NCI-H524 (cell line): Measurements from ENCODE around the gene DCTN1.
"Not testable (repeated sequence)": the region's sequence is repeated elsewhere in the genome, so short reads cannot be mapped to it uniquely, and the experiment has no call there.

Experiments
- DNase-seq, 2 experiments: peaks; one replicate each; lab custom pipeline; 2025; lab: John Stamatoyannopoulos, UW

DCTN1 gene

DNA sequence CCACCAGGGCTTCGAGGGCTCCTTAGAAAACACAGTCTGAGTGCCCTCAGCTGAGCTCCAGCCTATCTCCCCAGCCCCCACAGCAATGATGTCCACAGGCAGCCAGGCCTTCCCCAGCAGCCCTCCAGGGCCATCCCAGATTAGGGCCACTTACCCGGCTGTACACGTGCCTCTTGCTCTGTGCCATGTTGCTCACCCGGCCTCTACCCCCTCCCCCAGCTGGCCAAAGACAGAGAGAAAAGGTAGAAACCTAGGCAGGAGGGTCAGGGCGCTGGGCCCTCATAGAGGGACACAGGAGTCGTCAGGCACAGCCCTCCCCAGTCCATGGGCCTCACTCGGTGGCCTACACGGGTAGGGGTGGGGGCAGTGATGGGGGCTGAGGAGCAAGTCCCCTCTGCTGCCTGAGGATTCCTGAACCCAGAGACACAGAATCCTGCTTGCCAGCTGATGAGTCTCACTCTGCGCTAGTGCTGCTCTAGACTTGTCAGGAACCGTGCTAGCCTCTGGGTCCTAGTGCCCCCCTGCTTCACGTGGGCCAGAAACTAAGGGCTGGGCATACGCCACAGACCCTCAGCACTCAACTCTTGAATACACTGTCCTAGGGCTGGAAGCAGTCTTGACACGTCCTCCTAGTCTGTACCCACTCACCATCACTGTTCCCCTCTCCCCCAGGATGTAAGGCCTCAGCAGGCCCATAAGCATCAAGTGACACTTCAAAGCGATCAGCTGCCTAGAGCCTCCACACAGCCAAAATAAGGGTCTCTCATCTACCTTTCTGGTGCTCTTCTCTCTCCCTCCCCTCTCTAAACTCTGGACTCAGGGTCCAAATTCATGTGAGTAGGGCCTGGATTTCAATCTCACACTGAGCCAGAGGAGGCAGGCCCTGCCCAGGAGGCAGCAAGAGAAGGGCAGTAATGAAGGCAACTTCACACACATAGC lies at the start of gene DCTN1:
TSS of gene DCTN1 (minus strand) at position 461 of the 939 bp plus-strand sequence. CDS start at position 187, 274 bp downstream.
- DNase-seq = peak in 1 of 2 experiments; percentile 6

DNA sequence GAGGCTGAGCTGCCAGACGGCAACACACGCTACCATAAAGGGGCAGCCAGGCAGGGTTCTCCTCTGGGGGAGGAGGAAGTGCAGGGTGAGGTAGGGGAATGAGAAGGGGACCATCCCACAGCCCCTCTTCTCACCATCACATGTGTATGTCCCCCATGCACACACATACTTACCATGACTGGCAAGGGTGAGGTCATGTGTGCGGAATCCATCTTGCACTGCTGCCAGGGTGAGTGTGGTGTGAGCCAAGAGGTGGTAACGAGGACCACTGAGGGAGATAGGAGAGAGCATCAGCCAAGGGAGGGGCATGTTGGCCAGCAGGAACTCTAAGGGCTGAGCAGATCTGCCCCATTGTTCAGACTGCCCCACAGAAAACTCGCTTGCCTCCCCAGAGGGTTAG lies 48.6 kb upstream of the DCTN1 start:
- no peak for DNase-seq

DNA sequence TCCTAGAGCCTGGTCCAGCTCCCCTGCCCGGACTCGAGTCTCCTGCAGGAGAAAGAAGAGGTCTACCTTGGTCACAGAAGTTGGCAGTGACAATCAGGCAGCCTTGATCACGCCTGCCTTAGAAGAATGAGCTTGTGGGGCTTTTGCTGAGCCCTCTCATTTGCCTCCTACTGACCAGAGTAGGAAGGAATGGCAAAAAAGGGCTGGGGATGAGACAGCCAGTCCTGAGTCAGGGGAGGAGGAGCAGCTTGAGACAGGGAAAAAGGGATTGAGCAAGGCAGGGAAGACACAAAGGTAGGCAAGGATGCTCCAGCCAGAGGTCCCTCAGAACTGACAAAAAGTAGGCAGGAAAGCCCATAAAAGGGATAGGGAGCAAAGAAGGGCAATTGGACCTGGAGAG lies 47.4 kb upstream of the DCTN1 start:
- no peak for DNase-seq

DNA sequence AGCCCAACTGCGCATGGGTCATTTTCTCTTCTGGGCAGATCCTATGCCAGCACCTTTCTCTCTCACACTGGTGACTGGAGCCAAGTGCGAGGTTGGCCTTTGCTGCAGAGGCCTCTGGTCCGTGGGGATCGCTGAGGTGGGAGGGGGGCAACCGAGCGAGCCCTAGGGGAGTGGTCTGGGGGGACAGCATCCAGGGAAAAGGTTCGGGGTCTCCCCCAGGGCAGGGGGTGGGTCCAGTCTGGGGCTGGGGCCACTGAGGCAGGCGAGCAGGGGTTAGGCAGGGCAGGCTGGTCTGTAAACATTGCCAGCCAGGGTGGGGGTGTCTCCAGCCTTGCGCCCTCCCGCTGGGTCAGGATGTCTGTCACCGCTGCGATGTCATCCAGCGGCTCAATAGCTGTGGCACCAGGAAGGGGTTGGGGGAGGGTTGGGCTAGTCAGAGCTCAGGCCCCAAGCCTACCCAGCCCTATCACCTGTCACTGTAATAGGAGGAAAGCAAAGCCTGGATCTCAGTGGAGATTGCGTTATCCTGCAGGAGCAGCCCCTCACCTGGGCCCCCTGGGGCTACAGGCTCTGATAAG lies 46.2 kb upstream of the DCTN1 start:
- DNase-seq = no peak

DNA sequence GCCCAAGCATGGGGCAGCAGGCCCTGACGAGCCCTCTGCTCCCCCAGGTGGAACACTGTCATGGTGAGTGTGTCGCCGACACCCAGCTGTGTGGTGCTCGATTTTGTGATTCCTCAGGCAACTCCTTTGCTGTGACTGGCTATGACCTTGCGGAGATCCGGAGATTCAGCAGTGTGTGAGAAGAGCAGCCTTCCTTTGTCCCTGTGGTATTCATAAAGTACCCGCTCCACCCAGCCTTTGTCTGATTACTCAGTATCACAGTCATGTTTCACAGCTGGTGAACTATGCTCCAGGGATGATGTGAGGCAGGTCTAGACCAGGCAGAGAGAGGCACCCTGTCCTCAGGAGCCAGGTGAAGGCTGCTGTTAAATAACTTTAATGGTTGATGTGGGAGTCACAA lies 45.4 kb upstream of the DCTN1 start:
- DNase-seq = no peak

DNA sequence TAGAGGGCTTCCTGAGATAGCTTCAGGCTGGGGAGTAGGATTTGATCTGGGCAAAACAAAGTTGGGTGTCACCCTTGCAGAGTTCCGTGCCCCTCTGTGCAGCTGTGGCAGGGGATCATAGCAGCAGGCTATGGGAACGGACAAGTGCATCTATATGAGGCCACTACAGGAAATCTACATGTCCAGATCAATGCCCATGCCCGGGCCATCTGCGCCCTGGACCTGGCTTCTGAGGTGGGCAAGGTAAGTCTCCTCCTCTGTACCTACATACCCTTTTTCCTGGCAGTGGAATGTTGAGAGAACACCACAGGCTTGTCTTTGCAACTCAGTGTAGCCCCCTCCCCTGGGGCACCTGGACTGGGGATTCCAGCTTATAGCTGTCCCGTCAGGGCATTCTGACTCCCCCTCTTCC lies 44.9 kb upstream of the DCTN1 start:
- no peak for DNase-seq

DNA sequence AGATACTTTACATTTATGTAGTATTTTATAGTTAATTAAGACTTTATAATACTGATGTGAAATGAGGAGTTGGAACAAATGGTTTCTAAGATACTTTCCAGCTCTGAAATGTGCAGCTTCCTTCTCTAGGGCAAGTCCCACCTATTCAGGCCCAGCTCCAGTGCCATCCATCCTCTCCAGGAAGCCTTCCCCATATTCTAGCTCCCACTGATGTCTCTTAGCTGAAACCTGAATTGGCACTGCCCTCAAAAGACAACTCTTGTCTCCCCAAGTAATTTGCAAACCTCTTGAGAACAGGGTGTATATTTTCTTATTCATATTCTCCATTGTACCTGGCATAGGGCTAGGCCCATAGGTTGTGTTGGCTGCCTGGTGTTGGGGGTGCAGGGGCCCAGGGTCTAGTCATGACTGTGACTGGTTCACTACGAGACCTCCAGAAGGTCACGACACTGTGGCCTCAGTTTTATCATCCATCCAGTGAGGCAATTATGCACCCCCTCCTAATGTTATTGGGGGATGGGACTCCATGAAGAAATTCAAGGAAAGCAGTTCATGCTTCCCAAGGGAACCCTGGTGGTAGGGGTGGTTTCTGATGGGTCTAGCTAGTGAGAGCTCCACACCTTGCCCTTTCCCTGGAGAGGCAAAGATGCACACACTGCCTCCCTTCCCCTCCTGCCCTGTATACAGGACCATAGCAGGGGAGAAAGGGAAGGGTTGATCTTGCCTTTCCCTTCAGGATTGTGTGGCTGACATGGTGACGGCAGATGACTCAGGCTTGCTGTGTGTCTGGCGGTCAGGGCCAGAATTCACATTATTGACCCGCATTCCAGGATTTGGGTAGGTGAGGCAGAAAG lies 44.3 kb upstream of the DCTN1 start:
- DNase-seq = no peak

DNA sequence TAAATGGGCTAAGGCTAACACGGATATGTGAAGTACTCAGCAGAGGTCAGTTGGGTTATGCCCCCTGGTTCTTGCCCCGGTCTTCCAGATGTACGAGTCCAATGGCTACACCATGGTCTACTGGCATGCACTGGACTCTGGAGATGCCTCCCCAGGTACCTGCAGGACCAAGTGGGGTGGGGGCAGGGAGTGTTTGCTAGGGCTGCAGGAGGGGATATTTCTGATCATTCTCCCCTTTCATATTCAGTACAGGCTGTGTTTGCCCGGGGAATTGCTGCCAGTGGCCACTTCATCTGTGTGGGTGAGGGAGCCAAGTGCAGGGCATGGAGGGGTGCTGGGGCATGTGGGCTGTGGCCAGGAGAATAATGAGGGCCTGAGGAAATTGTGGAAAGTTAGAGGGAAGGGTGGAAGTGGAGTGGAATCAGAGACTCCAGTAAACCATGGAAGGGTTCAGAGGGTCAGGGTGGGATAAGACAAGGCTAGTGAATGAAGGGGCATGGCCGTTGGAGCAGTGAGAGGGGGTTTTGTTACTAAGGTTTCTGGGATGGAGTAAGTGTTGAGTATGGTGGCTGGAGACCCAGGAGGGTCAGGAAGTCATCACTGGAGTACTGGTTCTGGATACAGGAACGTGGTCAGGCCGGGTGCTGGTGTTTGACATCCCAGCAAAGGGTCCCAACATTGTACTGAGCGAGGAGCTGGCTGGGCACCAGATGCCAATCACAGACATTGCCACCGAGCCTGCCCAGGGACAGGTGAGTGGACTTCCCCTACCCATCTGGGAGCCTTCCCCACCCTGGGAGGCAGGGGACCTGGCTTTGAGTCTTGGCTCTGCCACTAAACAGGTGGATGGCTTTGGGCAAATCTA lies 43.4 kb upstream of the DCTN1 start:
- DNase-seq = no peak

DNA sequence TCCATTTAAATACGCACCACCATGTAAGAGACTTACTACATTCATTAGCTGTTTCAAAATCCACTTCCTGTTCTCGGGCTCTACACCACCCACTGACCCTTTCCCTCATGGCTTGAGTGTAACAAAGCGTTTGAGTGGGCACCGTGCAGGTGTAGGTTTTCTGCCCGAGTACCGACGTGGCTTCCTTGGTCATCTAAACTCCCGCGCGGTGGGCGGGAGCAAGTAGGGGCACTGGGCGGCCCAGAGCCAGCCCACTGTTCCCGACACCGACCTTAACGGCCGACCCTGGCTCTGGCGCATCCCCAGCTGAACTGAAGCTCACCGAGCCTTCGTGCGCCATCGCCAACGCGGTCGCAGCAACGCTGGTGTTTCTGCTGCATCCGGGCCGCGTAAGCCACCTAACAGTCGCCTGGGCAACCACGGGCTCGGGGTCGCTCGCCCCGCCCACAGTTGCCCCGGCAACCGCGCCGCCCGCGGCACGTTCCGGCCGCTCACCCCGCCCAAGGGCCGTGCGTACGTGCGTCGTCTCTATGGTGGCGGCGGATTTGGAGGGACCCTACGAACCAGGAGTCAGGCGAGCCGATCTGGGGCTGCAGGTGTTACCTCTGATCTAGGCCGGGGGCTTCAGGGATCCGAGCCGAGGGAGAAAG lies 41.2 kb upstream of the DCTN1 start, which contains the start of the genes C2orf81 and WDR54:
TSS of gene C2orf81 (minus strand) at position 399 of the 650 bp plus-strand sequence. CDS start at position 340, 59 bp downstream.
TSS of gene WDR54 (plus strand) at position 510 of the 650 bp plus-strand sequence. CDS start 424 bp downstream, outside the sequence.
- peak; percentile 77 to 92 for DNase-seq

DNA sequence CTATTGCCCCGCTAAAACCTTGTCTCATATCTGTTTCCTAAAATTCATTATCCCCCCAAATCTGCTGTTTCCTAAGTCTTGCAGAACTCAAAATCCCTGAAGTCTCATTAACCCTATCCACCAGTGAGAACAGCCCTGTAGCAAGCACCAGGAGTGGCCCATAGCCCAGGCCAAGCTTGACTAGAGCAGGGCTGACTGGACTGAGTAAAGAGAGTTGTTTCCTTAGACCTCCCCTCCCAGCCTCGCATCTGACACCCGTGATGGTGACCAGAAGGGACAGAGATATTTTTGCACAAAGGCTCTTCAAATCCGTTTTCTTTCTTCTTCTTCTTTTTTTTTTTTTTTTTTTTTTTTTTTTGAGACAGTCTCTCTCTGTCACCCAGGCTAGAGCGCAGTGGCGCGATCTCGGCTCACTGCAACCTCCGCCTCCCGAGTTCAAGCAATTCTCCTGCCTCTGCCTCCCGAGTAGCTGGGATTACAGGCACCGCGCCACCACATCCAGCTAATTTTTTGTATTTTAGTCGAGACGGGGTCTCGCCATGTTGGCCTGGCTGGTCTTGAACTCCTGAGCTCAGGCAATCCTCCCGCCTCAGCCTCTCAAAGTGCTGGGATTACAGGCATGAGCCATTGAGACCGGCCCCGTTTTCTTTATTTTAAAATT lies 40.5 kb upstream of the DCTN1 start:
- DNase-seq = not testable (repeated sequence)

DNA sequence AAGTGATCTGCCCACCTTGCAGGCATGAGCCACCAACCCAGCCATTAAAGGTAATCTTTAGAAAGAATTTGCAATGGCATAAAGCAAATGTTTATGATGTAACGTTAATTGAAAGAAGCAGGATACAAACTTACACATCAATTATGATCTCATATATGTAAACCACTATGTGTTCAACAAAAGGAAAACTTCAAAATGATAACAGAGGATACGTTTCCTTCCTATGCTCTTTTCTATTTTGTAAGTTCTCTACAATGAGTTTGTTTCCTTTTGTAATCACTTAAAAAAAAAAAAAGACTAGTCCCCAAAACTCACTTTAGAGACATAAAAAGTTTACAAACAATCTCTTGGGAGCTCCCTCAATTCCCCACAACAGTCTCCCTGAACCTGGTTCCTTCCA lies 39.9 kb upstream of the DCTN1 start:
- no peak for DNase-seq

DNA sequence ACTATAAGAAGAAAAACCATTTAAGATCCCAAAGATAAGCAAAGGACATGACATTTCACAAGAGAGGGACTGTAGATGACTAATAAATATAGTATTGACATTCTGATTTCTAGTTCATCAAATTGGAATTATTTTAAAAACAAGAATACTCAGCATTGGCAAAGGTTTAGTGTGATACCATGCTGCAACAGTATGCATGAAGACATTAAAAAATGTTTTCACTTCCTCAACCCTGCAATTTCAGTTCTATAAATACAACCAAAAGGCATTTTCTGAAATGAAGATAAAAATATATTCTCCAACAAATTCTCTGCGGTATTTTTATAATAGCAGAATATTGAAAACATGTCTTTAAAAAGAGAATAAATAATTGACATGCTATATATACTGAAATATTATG lies 39.2 kb upstream of the DCTN1 start:
- no peak for DNase-seq

DNA sequence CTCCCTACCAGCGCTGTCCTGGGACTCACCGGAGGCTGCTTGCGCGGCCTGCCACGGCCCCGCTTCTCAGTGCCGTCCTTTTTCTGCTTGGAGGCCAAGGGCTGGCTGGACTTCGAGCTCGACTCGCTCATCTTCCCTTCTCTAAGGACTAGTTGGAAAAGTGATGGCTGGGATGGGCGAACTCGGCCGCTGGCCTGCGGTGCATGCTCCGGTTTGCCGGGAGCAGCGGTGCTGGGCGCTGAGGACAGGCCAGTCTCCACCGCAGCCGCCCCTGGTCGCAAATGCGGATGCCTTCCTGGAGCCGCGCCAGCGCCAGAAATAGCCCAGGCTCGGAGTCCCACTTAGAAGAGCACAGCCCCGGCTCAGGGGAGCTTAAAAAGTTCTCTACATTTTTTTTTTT lies 38.2 kb upstream of the DCTN1 start:
- DNase-seq = no peak

DNA sequence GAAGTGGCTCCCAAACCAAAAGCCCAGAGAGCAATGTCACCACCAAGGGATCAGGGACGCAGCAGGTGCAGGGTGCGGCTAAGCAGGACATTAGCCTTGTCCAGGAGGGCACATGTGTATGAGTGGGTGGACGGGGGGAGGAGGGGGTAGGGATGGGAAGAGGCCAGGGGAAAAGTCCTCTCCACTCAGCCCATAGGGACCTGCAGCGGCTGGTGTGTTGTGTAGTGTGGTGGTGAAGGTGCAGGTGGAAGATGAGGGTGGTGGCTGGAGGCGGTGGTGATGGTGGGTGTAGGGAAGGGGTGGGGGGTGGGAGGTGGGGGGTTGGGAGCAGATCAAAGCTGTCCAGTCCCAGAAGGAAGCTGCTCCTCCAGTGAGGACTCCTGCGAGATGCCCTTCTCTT lies 37.7 kb upstream of the DCTN1 start:
- DNase-seq = no peak

DNA sequence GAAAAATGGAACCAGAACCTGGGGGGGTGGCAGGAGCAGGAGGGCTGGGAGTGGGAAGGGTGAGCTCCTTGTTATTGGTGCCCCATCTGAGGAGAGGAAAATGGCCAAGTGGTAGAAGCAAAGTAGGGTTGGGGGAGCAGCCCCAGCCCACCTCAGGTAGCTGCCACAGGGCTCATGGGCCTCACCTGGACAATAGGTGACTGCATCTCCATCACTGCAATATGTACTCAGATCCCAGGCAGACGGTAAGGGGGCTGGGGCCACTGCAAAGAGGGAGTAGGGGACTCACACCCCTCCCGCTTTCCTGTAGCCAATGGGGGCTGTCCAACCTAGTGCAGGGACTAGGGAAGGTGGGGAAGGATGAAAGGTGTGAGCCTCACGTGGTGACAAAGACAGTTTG lies 37.1 kb upstream of the DCTN1 start:
- no peak for DNase-seq

DNA sequence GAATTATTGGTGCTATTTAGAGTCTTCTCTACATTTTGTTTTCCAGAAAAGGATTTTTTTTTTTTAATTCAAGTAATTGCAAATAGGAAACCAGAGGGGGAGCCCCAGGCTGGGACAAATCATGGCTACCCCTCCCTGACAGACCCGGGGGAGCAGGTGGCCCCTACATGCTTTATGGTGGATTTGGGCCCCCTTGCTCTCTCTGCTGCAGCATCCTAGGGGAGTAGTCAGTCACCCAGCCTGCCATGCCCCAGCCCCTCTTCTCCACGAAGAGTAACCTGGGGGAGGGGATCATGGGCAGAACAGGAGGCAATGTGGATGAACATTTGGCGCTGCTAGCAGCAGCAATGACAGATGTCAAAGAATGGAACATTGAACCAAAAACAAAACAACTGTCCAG lies 36.7 kb upstream of the DCTN1 start:
- DNase-seq = peak in 1 of 2 experiments; percentile 57

DNA sequence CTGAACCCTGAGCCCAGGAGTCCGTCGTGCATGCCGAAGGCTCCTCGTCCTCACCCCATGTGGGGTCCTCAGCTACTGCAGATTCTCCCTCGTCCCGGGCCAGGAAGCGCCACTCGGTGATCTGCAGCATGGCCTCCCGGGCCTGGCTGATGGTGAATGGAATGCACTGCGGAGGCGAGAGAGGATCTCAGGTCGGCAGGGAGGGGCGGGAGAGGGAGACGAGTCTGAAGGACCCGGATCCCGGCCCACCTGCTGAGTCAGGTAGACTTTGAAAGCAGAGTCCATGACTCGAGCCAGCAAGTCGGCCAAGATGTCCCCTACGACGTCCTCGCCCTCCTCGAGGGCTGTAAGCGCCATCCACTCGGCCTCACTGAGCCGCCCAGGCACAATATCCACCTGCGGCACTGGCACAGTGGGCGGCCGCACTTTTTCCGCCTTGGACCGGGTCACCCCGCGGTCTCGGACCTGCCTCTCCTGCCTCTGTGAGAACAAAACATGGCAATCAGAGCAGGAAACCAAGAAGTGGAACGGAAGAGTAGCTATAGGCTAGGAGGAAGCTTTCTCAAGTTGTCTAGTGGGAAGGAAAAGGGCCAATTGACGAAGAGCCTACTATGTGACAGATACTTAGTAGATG lies 35.8 kb upstream of the DCTN1 start:
- no peak for DNase-seq

DNA sequence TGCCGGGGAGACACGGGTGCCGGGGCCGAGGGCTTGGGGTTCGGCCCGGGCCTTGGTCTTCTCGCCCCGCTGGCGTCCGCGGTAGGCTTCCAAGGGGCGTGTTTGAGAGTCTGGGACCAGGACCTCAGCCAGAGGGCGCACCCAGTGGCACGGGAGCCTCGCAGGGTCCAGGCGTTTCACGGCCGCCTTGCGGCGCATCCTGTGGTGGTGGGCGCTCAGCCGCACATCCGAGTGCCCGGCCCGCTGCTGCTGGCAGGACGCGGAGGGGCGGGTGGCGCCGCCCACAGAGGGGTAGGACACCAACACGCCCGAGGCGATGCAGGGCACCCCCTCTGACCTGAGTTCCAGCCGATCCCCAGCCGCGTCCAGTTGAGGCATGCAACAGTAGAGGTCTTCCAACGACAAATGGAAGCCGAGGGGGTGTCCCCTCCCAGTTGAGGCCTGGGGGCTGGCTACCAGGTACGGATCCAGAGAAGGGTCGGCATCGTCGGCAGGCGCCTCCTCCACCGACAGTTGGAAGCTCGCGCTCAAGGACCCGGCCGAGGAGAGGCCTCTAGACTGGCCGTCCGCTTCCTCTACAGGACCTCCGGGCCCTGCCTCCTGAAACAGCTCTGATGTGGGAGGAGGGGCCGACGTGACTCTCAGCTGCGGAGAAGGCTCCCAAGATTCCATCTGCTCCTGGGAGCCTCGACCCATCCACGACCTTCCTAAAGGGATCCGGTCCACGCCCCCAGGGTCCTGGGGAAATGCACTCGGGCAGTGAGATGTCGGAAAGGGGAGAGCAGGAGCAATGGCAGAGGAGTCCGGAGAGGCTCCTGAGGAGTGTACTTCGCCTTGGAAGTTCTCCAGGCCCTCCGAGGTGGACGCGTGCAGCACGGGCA lies 35.0 kb upstream of the DCTN1 start:
- peak; percentile 46 to 60 for DNase-seq

DNA sequence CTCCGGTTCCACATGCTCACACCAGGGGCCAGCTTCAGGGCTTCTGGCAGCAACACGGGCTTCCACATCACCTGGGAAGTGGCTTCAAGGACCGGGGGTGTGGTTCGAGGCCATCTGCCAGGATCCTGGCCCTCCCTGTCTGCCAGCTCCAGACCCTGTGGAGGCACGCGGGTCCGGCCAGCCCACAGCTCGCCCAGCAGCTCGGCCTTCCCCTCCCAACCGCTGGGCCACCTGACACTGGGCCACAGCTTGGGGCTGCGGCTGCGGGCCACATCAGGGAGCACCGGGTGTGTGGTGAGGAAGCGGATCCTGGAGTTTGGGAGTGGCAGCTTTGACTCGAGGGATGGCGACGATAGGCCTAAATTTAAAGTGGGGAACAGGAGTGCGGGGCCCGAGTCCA lies 34.3 kb upstream of the DCTN1 start:
- peak in 1 of 2 experiments; percentile 57 for DNase-seq
